DND-41 (cell line): ENCODE measurements around the gene DNAJC3.
A peak's percentile ranks its signal among the peaks of the same experiment; 100 is the strongest.

Source experiments
- ATAC-seq: fragments of 200-7000 bp; cut with Tn5 transposase; 3 replicates; pipeline ENCODE4 v1.9.1; 2021; ENCODE audit warnings: low read depth; ENCODE audit not compliant: insufficient read depth
- DNase-seq: peaks from one replicate; pipeline ENCODE4 v3.0.0-alpha.2; 2020
- H2AFZ ChIP-seq: 2 replicates; pipeline ENCODE4 v1.6.0; 2012; ENCODE audit warnings: low read depth, low read length
- H3K27ac ChIP-seq: 2 replicates; pipeline ENCODE4 v1.5.1; 2012; ENCODE audit warnings: low read length, inconsistent platforms
- H3K27me3 ChIP-seq: fragments of 200-600 bp; sonication (generic); 2 replicates; pipeline ENCODE4 v1.6.0; 2012; ENCODE audit warnings: low read length, mild to moderate bottlenecking, inconsistent platforms; ENCODE audit not compliant: insufficient read depth, poor library complexity
- H3K36me3 ChIP-seq: 2 replicates; pipeline ENCODE4 v1.5.1; 2012; ENCODE audit warnings: low read length, inconsistent platforms; ENCODE audit not compliant: insufficient read depth
- H3K4me1 ChIP-seq: 2 replicates; pipeline ENCODE4 v1.5.1; 2012; ENCODE audit warnings: mild to moderate bottlenecking, low read length; ENCODE audit not compliant: insufficient read depth
- H3K4me2 ChIP-seq: 2 replicates; pipeline ENCODE4 v1.6.0; 2012; ENCODE audit warnings: mild to moderate bottlenecking, moderate library complexity, low read length, inconsistent platforms; ENCODE audit not compliant: insufficient read depth
- H3K4me3 ChIP-seq, 2 experiments: fragments of 200-600 bp in 1 of 2; shearing (Covaris generic) in 1 of 2; 2 replicates each; pipeline ENCODE4 v1.5.1; 2012 to 2016; ENCODE audit warnings: inconsistent platforms in 2 of 2, low read length in 2 of 2, mild to moderate bottlenecking in 2 of 2, low read depth in 1 of 2, moderate library complexity in 1 of 2
- H3K79me2 ChIP-seq: 2 replicates; pipeline ENCODE4 v1.6.0; 2012; ENCODE audit warnings: low read length, inconsistent platforms; ENCODE audit not compliant: insufficient read depth
- H3K9ac ChIP-seq: 2 replicates; pipeline ENCODE4 v1.6.0; 2012; ENCODE audit warnings: low read depth, mild to moderate bottlenecking, inconsistent platforms, low read length, moderate library complexity
- H3K9me3 ChIP-seq: 2 replicates; pipeline ENCODE4 v1.5.1; 2012; ENCODE audit warnings: low read length, moderate library complexity, mild to moderate bottlenecking, inconsistent platforms; ENCODE audit not compliant: insufficient read depth, severe bottlenecking
- H4K20me1 ChIP-seq: 2 replicates; pipeline ENCODE4 v1.6.0; 2012; ENCODE audit warnings: low read length; ENCODE audit not compliant: insufficient read depth
- CTCF ChIP-seq: IDR thresholded peaks from 2 replicates; pipeline ENCODE4 v1.5.1; 2012; ENCODE audit warnings: borderline replicate concordance, low read length, moderate library complexity, mild to moderate bottlenecking; ENCODE audit not compliant: poor library complexity, severe bottlenecking; ENCODE audit errors: extremely low read depth
- EZH2 ChIP-seq: IDR thresholded peaks from 3 replicates; pipeline ENCODE4 v1.6.1; 2012; ENCODE audit warnings: borderline replicate concordance, low read depth, mild to moderate bottlenecking, moderate library complexity, low read length, inconsistent platforms; ENCODE audit not compliant: severe bottlenecking

Gene DNAJC3

DNA sequence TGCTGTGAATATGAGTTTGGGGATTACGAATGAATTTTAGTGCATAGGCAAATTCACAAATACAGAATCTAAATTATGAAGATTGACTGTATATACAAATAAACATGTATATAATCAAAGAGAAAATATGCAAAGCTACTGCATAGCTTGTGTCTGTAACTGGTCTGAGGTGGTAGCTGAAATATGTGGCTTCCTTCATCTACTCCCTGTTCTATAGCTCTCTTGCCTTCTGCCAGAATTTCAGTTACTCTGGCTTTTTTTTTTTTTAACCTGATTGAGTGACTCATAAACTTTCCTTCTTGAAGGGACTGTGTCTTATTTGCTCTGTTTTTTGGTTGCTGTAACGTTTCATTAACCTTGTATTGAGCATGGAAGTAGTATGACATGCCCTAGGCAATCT lies 26.6 kb downstream of the DNAJC3 start:
- no peaks in the 10 kb centered on the region for H3K9me3 ChIP-seq
- TF ChIP-seq CTCF (no peak), EZH2 (no peak)
- H3K4me3 ChIP-seq, result no peak overlapping the region
- DNase-seq, result no peak
- peaks cover 96% of the 10 kb centered on the region for H3K79me2 ChIP-seq
- H3K36me3 ChIP-seq, result no peaks in the 10 kb centered on the region; the same call in 1 of the 2 replicates
- no peak overlapping the region for H3K27ac ChIP-seq
- H3K4me2 ChIP-seq, result no peak overlapping the region
- peaks cover 38% of the 10 kb centered on the region for H4K20me1 ChIP-seq
- H3K4me1 ChIP-seq, result no peaks in the 10 kb centered on the region
- 0 out of 3 replicates have a peak, but pooled peaks have one; percentile 34 for ATAC-seq
- no peak overlapping the region for H2AFZ ChIP-seq
- no peaks in the 10 kb centered on the region for H3K27me3 ChIP-seq
- H3K9ac ChIP-seq, result no peak overlapping the region

DNA sequence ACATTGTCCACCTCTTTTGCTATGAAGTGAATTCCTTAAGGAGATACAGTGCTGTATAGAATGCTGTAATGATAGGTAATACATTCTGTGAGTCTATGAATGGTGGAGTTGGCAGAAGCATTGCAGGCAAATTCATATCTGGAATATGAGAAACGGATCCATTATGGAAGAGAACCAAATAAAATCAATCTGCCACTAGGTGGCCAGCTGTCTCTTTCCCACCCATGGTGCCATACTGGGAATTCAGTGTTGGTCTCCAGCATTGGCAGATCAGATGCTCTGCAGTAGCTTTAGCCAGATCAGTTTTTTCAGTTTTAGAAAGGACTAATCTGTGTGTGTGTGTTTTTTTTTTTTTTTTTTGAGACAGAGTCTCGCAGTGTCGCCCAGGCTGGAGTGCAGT lies 27.6 kb downstream of the DNAJC3 start:
- Histone ChIP-seq H4K20me1 (peaks cover 35% of the 10 kb centered on the region), H3K4me2 (no peak overlapping the region), H3K79me2 (peaks cover 86% of the 10 kb centered on the region), H3K27me3 (no peaks in the 10 kb centered on the region), H3K36me3 (no peaks in the 10 kb centered on the region; the same call in 1 of the 2 replicates), H2AFZ (no peak overlapping the region), H3K9ac (no peak overlapping the region), H3K4me3 (no peak overlapping the region), H3K9me3 (no peaks in the 10 kb centered on the region), H3K4me1 (no peaks in the 10 kb centered on the region), H3K27ac (no peak overlapping the region)
- ATAC-seq (no peak), DNase-seq (no peak)
- TF ChIP-seq CTCF, result peak; percentile 34
- TF ChIP-seq EZH2, result no peak

GRCh38 chr13:95706356-95706755 lies 29.4 kb downstream of the DNAJC3 start:
- H4K20me1 ChIP-seq, result peaks cover 25% of the 10 kb centered on the region; the same call in 1 of the 2 replicates
- no peaks in the 10 kb centered on the region for H3K27me3 ChIP-seq
- no peak overlapping the region for H3K4me2 ChIP-seq
- no peak overlapping the region for H3K9ac ChIP-seq
- H3K4me3 ChIP-seq, result no peak overlapping the region
- peaks cover 70% of the 10 kb centered on the region for H3K79me2 ChIP-seq
- no peak for ATAC-seq
- no peaks in the 10 kb centered on the region for H3K4me1 ChIP-seq
- peaks cover 15% of the 10 kb centered on the region for H3K36me3 ChIP-seq
- H3K27ac ChIP-seq, result no peak overlapping the region
- DNase-seq, result no peak
- no peak for TF ChIP-seq EZH2
- no peak for TF ChIP-seq CTCF
- H2AFZ ChIP-seq, result no peak overlapping the region
- no peaks in the 10 kb centered on the region for H3K9me3 ChIP-seq

GRCh38 chr13:95707035-95707434 lies 30.1 kb downstream of the DNAJC3 start:
- ATAC-seq, result peak; percentile 58; the same call in 1 of the 3 replicates
- no peaks in the 10 kb centered on the region for H3K27me3 ChIP-seq
- peaks cover 21% of the 10 kb centered on the region for H3K36me3 ChIP-seq
- no peak for DNase-seq
- no peak overlapping the region for H2AFZ ChIP-seq
- no peak overlapping the region for H3K27ac ChIP-seq
- TF ChIP-seq CTCF (no peak), EZH2 (no peak)
- H4K20me1 ChIP-seq, result peaks cover 25% of the 10 kb centered on the region; the same call in 1 of the 2 replicates
- peaks cover 64% of the 10 kb centered on the region for H3K79me2 ChIP-seq
- no peak overlapping the region for H3K4me2 ChIP-seq
- no peaks in the 10 kb centered on the region for H3K9me3 ChIP-seq
- H3K9ac ChIP-seq, result no peak overlapping the region
- no peak overlapping the region for H3K4me3 ChIP-seq
- no peaks in the 10 kb centered on the region for H3K4me1 ChIP-seq
